Upper lobe of left lung (tissue), 6 donors: Measurements from ENCODE around the gene TMEM106C. TPM values are rescaled to one million over a fixed set of nuclear protein-coding genes. Genes with fewer than 3 reads are reported as not detected.
"Not testable (repeated sequence)": the region's sequence is repeated elsewhere in the genome, so short reads cannot be mapped to it uniquely, and the experiment has no call there.

Experiments used
- ATAC-seq, 2 donors: fragments of 200-7000 bp; cut with Tn5 transposase; one replicate each; pipeline ENCODE4 v1.9.1; 2022; ENCODE audit warnings: mild to moderate bottlenecking in 2 of 2, moderate library complexity in 2 of 2; ENCODE audit not compliant: low FRiP score in 2 of 2
- DNase-seq, 2 donors: peaks; one replicate each; pipeline ENCODE4 v3.0.0-alpha.2; 2019 to 2020
- H3K27ac ChIP-seq, 4 donors: fragments of 200-600 bp; sonication (generic); one replicate each; pipeline ENCODE4 v1.5.1; 2016 to 2019
- H3K27me3 ChIP-seq, 4 donors: fragments of 200-600 bp; sonication (generic); one replicate each; pipeline ENCODE4 v1.5.1; 2017 to 2019
- H3K36me3 ChIP-seq, 4 donors: fragments of 200-600 bp; sonication (generic); one replicate each; pipeline ENCODE4 v1.5.1; 2016 to 2019
- H3K4me1 ChIP-seq, 4 donors: fragments of 200-600 bp; sonication (generic); one replicate each; pipeline ENCODE4 v1.5.1; 2018 to 2019
- H3K4me3 ChIP-seq, 4 donors: fragments of 200-600 bp; sonication (generic); one replicate each; pipeline ENCODE4 v1.5.1; 2017 to 2019; ENCODE audit warnings: mild to moderate bottlenecking in 2 of 4, moderate library complexity in 1 of 4
- H3K9me3 ChIP-seq, 4 donors: fragments of 200-600 bp; sonication (generic); one replicate each; pipeline ENCODE4 v1.5.1; 2018 to 2019
- EP300 ChIP-seq, 4 donors: sonication (generic); formaldehyde crosslinking; IDR thresholded peaks; one replicate each; pipeline ENCODE4 v1.5.1; 2017; ENCODE audit warnings: antibody characterized with exemption in 4 of 4, control low read depth in 2 of 4
- POLR2A ChIP-seq, 4 donors: fragments of 450-650 bp; IDR thresholded peaks; one replicate each; pipeline ENCODE4 v1.5.1; 2016 to 2017; ENCODE audit warnings: antibody characterized with exemption in 4 of 4, mild to moderate bottlenecking in 2 of 4
- POLR2AphosphoS5 ChIP-seq, 2 donors: sonication (generic); formaldehyde crosslinking; IDR thresholded peaks; one replicate each; pipeline ENCODE4 v1.5.1; 2017; ENCODE audit warnings: antibody characterized with exemption in 2 of 2
- WGBS, 2 donors: methylation state at CpG; one replicate each; pipeline ENCODE4 v1.1.5; 2017 to 2018; 5-methylcytosine and 5-hydroxymethylcytosine counted together
- total RNA-seq, 6 donors: library from RNA; depleted of rRNA in 4 of 6; stranded (reverse); fragments of >200 nt in 4 of 6; gene quantifications; one replicate each; pipeline versions ENCODE4 v1.1.0 to v1.2.1, GENCODE V29; 2016 to 2021
- TF ChIP-seq, protein P1 (sequence below), 6 experiments: fragments of 450-650 bp in 4 of 6; fragments of 200-600 bp in 2 of 6; sonication (generic) in 2 of 6; IDR thresholded peaks; one replicate each; pipeline ENCODE4 v1.5.1; 2016 to 2019; ENCODE audit warnings: antibody characterized with exemption in 6 of 6
- donor health status: DM: no; HTN: no; CAD: no; lungs with moderate emphysema.
- donor health status: DM: no; HTN: yes; CAD: no; lungs with severe emphysema.

TMEM106C gene
- total RNA-seq, 6 donors from 2014 or later: 32.8 to 90.6 (median 38.5) TPM

- H3K4me1 ChIP-seq: peaks cover 0 to 8% (median 3%) of the 10 kb centered on the region in 4 donors
- H3K36me3 ChIP-seq: no peaks in the 10 kb centered on the region
- ATAC-seq (peak in 1 of 2 donors; percentile 24), DNase-seq (peak in 1 of 2 donors; percentile 40)
- no peak overlapping the region for H3K4me3 ChIP-seq
- no peaks in the 10 kb centered on the region for H3K9me3 ChIP-seq
- H3K27ac ChIP-seq: no peak overlapping the region
- no peaks in the 10 kb centered on the region for H3K27me3 ChIP-seq
- TF ChIP-seq POLR2AphosphoS5 (IDR thresholded peaks at IDR 0.05): no peak
- no peak for TF ChIP-seq EP300 (IDR thresholded peaks at IDR 0.05)
- no peak for TF ChIP-seq POLR2A (IDR thresholded peaks at IDR 0.05)
- TF ChIP-seq, protein P1, sequence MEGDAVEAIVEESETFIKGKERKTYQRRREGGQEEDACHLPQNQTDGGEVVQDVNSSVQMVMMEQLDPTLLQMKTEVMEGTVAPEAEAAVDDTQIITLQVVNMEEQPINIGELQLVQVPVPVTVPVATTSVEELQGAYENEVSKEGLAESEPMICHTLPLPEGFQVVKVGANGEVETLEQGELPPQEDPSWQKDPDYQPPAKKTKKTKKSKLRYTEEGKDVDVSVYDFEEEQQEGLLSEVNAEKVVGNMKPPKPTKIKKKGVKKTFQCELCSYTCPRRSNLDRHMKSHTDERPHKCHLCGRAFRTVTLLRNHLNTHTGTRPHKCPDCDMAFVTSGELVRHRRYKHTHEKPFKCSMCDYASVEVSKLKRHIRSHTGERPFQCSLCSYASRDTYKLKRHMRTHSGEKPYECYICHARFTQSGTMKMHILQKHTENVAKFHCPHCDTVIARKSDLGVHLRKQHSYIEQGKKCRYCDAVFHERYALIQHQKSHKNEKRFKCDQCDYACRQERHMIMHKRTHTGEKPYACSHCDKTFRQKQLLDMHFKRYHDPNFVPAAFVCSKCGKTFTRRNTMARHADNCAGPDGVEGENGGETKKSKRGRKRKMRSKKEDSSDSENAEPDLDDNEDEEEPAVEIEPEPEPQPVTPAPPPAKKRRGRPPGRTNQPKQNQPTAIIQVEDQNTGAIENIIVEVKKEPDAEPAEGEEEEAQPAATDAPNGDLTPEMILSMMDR (IDR thresholded peaks at IDR 0.05): no peak
- 60 to 87% methylated on average over 2 to 8 of the region's 8 CpGs for WGBS, 2 donors
Observed at GRCh38 chr12:47954058-47954457, 9.3 kb upstream of the TMEM106C start.

DNA sequence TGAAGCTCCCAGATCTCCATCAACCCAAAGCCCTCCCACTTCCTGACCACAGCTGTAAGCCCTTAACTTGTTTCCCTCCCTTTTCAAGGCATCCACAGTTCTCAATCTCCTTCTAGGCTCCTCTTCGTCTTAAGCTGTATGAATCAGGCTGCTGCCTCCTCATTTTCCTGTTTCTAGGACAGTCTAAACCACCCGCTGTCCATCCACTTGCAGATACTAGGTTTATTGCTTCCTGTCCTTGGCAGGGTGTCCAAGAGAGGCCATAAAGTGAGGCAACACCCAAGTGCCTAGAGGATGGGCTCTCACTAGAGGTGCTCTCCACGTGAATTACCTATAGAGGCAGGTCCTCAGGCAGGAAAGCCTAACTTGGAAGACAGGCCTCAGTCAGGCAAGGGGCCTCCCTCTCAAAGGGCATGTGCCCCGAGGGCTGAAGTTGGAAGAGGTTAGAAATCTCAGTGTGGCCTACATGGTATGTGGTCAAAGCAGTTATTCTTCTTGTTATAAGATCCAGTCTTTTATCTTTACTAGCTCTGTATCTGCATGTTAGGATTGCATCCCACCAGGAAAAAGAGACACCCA is 8.8 kb upstream of the TMEM106C start:
- Histone ChIP-seq H3K4me1 (peaks cover 0 to 5% (median 1%) of the 10 kb centered on the region in 4 donors), H3K4me3 (no peak overlapping the region), H3K27me3 (no peaks in the 10 kb centered on the region), H3K36me3 (no peaks in the 10 kb centered on the region), H3K9me3 (no peaks in the 10 kb centered on the region), H3K27ac (no peak overlapping the region)
- no peak for ATAC-seq
- 76 to 79% methylated on average over 4 of the region's 4 CpGs for WGBS, 2 donors
- DNase-seq: no peak
- no peak for TF ChIP-seq POLR2AphosphoS5 (IDR thresholded peaks at IDR 0.05)
- TF ChIP-seq POLR2A (IDR thresholded peaks at IDR 0.05): no peak
- TF ChIP-seq EP300 (IDR thresholded peaks at IDR 0.05): no peak

- Histone ChIP-seq H3K9me3 (no peaks in the 10 kb centered on the region), H3K27ac (no peak overlapping the region), H3K4me1 (peaks cover 0 to 5% (median 0%) of the 10 kb centered on the region in 4 donors), H3K4me3 (no peak overlapping the region), H3K36me3 (no peaks in the 10 kb centered on the region), H3K27me3 (no peaks in the 10 kb centered on the region)
- 75 to 87% methylated on average over 3 of the region's 3 CpGs for whole genome bisulfite sequencing, 2 donors
- ATAC-seq (no peak), DNase-seq (no peak)
- TF ChIP-seq POLR2AphosphoS5 (IDR thresholded peaks at IDR 0.05): peak; percentile 10 to 53
- TF ChIP-seq, protein P1 (IDR thresholded peaks at IDR 0.05): no peak
Observed at GRCh38 chr12:47955059-47955458, 8.3 kb upstream of the TMEM106C start.

GRCh38 chr12:47957671-47958070 is 5.7 kb upstream of the TMEM106C start:
- not testable (repeated sequence) for H3K9me3 ChIP-seq, H3K36me3 ChIP-seq, DNase-seq, H3K27me3 ChIP-seq, H3K4me3 ChIP-seq, H3K27ac ChIP-seq, H3K4me1 ChIP-seq, ATAC-seq
- WGBS, 2 donors: 100% methylated on average over 1 of the region's 1 CpG; no CpG with 5 or more reads in 1 of the 2 donors

DNA sequence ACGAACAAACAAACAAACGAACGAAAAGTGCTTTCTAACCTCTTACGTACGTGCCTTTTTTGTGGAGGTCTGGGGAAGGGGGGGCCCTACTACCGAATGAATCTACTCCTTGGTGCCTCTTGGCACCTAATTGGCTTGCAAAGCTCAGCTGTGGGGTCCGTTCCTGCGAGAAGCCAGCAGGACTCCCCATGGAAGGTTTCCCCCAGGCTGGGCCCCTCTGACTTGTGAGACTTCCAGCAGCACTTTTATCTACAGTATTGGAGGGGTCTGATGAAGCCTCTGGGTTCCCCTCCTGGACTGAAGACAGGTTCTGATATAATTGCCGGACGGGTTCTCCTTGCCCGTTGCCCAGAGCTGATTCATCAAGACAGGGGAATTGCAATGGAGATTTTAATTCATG is 1.2 kb upstream of the TMEM106C start:
- DNase-seq (no peak), ATAC-seq (no peak)
- H3K36me3 ChIP-seq: peaks cover 0 to 14% (median 2%) of the 10 kb centered on the region in 4 donors
- 88 to 92% methylated on average over 10 to 11 of the region's 11 CpGs for WGBS, 2 donors
- TF ChIP-seq POLR2A (IDR thresholded peaks at IDR 0.05): no peak
- H3K4me1 ChIP-seq: peaks cover 5 to 21% (median 14%) of the 10 kb centered on the region in 4 donors
- H3K4me3 ChIP-seq: no peak overlapping the region
- H3K27me3 ChIP-seq: no peaks in the 10 kb centered on the region
- no peaks in the 10 kb centered on the region for H3K9me3 ChIP-seq
- no peak overlapping the region for H3K27ac ChIP-seq

DNA sequence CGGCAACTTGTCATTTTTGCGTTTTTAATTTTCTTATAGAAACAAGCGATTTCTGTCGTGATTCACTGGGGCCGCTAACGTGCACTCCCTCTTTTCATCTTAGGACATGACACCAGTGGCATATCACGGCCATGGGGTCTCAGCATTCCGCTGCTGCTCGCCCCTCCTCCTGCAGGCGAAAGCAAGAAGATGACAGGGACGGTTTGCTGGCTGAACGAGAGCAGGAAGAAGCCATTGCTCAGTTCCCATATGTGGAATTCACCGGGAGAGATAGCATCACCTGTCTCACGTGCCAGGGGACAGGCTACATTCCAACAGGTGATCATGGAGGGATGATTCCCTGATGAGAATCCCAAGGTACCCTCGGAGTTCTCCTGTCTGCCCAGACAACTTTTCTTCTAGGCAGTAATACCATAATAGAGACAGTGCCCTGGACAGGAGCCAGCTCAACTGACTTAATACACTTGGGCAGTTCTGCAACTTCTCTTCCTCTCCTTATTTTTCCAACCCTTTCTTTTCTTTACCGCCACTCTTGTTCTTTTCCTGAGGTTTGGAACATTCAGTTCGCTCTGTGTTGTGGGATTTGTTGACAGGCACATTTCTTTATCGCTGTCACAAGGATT is 821 bp downstream of the TMEM106C start:
- no peaks in the 10 kb centered on the region for H3K27me3 ChIP-seq
- H3K4me1 ChIP-seq: peaks cover 5 to 21% (median 14%) of the 10 kb centered on the region in 4 donors
- DNase-seq (no peak), ATAC-seq (no peak)
- H3K9me3 ChIP-seq: no peaks in the 10 kb centered on the region
- peaks cover 0 to 19% (median 4%) of the 10 kb centered on the region in 4 donors for H3K36me3 ChIP-seq
- no peak for TF ChIP-seq POLR2AphosphoS5 (IDR thresholded peaks at IDR 0.05)
- TF ChIP-seq, protein P1 (IDR thresholded peaks at IDR 0.05): no peak
- peak overlapping the region; percentile 61 to 91 (median 85) for H3K4me3 ChIP-seq
- WGBS, 2 donors: 17 to 18% methylated on average over 17 to 18 of the region's 18 CpGs
- H3K27ac ChIP-seq: peak overlapping the region in 3 of 4 donors; percentile 54 to 86 (median 79)
